Smooth muscle cell of the brain vasculature (primary cell): ENCODE measurements around the gene SRP14.
A peak's percentile ranks its signal among the peaks of the same experiment; 100 is the strongest.
"Not testable (repeated sequence)": the region's sequence is repeated elsewhere in the genome, so short reads cannot be mapped to it uniquely, and the experiment has no call there.

Experiments used
- DNase-seq: peaks from one replicate; pipeline ENCODE4 v3.0.0-alpha.2; 2012; ENCODE audit warnings: low read depth, low spot score

SRP14 gene

GRCh38 chr15:40038638-40039543 lies at the start of gene SRP14:
TSS of gene SRP14 (minus strand) at chr15:40039181. CDS start at chr15:40039116, 65 bp downstream.
- DNase-seq = peak; percentile 77

- no peak for DNase-seq
Observed at GRCh38 chr15:40087991-40088928, 49.3 kb upstream of the SRP14 start.

GRCh38 chr15:40087068-40087810 lies 48.3 kb upstream of the SRP14 start:
- no peak for DNase-seq

DNA sequence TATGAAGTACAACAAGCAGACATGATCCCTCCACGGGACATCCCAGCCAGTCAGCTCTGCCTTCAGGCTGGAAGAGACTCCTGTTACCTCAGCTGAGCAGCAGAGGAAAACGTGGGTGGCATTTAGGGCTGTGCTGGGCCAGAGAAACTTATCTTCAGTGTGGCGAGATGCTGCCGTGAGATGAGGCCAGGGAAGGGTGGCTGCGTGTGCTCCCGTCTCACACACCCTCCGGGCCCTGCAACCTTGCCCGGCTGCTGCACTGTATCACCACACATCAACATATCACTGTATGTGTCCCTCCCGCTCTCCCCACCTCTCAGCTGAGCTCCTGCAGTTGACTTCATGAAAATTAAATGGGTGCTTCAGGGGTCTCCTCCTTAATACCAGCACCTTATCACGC lies 46.3 kb upstream of the SRP14 start:
- no peak for DNase-seq

DNA sequence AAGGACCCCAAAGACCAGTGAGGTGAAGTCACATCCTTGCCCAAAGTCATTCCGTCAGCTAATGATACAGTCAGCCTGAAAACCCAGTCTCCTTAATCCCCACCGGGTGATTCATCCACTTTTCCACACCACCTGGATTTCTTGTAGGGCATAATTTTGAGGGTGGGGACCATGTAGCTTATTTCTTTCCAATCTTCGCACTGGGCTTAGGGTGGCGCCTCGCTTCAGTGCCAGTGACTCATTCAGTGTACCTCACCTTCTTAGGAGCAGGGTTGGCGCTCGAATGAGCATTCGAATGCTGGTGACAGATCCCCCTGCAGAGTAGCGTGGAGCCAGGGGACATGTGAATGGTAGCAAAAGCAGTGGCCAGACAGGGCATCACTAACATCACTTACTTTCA lies 45.7 kb upstream of the SRP14 start:
- DNase-seq = no peak

DNA sequence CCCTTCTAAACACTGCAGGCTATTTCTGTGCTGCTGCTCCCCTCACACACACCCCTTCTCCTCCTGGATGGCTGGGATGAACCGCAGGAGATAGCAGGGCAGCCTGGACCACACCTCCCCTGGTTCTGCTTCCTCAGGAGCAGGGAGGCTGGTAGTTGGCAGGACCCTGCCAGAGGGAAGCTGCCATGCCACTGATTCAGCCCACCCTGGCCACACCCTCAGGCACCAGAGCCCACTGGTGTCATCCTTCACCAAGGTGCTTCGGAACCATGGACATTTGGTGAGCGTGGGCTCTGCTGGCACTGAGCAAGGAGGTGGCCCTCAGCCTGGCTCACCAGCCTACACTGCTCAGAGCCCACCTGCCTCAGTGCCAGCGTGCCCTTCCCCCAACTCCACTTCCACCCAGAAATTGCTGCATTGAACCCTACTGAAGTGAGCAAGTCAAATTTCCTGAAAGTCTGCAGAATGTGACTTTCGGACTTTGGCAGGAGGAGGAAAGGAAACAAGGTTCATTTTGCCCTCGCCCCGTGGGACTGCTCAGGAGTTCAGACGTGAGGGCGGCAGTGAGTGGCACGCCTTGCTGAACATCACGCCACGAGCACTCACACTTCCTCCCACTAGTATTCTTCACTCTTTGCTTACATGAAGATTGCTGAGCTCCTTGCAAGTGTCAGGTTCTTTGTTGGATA lies 43.4 kb upstream of the SRP14 start:
- no peak for DNase-seq

DNA sequence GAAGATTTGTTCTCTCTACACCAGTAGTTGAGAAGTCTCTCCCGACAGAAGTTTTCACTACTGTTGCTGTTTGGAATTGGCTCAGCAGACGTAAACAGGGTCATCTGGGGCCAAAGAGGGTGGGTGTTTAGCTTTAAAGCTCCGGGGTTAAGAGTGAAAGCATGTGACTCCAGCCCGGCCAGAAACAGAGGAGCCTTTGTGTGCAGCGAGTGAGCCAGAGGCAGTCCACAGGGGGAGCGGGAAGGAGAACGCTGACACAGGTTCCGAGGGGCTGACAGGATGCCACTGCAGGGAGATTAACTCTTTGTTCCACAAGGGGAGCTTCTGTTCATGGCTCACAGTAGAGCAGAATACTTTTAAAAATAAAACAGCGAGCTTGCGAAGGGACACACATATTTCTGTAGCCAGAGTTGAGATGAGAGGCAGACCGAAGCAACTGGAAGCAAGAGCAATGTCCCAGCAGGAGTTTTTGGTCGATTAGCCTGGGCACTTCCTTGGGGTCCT lies 42.8 kb upstream of the SRP14 start:
- DNase-seq = no peak

DNA sequence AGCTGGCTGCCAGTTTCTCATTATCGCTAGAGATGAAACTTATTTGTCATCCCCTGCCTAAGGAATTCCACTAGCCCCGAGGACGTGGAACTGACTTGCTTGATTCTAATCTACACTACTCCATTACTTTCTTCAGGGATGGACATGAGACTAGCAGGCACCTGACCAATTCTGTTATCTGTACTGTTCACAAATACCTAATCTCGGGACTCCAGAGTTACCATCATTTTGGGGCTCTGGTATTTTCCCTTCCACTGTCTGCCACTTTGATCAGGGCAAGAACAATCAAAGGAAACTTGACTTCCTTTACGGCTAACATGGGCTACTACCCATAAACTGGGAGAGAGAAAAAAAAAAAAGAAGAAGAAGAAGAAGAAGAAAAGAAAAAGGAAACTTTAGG lies 41.9 kb upstream of the SRP14 start:
- no peak for DNase-seq

- DNase-seq = no peak
Observed at GRCh38 chr15:40080104-40080503, 41.1 kb upstream of the SRP14 start.

DNA sequence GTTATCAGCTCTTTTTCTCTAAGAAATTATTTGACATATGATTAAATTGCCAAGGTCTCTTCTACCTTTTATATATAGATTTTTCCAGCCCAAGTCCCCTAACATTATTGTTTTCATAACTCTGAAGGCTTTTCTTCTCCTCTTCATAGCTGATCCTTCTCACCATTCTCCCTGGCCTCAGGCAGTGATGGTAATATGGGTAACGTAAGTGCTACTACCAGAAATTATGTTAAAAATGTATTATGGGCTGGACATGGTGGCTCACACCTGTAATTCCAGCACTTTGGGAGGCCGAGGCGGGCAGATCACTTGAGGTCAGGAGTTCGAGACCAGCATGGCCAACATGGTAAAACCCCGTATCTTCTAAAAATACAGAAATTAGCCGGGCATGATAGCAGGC lies 40.5 kb upstream of the SRP14 start:
- no peak for DNase-seq

DNA sequence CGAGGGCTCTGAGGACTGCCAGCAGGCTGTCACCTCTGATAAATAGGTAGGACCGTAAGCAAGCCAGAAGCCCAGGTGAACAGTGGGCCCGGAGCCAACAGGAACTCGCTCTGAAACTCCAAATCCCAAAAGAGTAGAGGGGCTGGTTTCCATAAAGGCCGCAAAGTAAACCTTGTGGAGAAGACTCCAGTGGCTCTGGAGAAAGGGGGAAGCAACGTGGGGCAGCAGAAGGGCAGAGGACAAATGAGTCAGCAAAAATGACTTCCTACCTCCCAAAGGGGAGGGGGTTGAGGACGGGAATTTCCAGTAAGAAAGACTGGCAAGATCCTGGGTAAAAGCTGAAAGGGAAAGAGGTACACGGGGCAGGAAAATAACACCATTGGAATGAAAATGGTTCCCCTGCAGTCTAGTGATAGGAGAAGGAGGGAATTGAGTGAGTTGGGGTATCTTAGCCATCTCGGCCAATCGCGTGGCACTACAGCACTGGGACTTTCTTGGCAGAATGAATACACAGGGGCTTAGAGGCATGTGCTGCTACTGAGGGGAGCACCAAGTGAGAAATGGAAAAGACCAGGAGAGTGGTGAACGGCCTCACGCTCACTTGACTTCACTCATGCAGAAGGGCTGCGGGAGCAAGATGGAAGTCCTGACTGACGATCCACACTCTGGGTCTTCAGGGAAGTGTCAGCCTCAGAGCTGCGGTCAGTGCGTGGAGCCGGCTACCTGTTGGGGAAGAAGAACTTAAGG lies 36.5 kb upstream of the SRP14 start:
- no peak for DNase-seq

GRCh38 chr15:40074656-40075055 lies 35.7 kb upstream of the SRP14 start:
- not testable (repeated sequence) for DNase-seq

DNA sequence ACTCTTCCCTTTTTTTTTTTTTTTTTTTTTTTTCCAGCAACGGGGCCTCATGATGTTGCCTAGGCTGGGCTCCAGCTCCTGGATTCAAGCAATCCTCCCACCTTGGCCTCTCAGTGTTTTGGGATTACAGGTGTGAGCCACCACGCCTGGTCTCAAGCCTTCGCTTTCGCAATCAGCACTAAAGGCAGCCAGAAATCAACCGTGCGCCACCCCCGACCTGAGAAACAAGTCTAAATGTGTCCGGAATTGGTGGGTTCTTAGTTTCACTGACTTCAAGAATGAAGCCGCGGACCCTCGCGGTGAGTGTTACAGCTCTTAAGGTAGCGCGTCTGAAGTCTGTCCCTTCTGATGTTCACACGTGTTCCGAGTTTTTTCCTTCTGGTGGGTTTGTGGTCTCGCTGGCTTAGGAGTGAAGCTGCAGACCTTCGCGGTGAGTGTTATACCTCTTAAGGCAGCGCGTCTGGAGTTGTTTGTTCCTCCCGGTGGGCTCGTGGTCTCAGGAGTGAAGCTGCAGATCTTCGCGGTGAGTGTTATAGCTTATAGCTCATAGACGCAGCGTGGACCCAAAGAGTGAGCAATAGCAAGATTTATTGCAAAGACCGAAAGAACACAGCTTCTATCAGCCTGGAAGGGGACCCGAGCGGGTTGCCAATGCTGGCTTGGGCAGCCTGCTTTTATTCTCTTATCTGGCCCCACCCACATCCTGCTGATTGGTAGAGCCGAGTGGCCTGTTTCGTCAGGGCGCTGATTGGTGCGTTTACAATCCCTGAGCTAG lies 34.9 kb upstream of the SRP14 start:
- DNase-seq = not testable (repeated sequence)

DNA sequence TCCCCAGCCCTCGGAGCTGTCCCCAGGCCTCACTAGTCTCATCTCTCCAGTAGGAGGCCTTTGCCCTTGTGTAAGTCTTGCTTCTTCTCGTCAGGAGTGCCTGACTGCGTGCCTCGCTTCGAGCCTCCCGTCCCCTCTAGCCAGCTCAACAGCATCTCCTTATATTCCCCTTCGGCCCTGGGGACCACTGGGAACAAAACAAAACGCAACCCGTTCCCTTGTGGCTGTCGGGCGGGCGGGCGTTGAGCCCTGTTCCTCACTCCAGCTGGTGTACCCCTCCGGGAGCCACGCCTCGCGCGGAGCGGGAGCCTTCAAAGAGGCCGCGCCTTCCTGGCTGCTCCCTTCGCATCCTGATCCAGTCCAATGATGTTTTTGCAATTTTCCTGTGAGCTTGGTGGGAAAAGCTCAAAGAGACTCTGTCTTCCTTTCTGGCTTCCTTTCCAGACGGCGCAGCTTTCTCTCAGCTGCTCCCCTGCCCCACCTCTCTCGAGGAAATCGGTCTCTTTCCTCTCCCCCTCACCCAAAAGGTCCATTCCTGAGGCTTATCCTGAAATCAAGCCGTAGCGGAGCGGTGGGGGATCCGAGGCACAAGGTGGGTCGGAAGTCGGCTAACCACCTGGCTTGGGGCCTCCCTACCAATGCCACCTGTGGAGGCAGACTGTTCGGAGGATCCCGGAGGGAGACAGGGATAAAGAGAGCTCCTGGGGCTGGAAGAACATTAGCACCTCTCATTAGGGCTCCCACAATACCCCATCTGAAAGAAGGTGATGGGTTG lies 33.4 kb upstream of the SRP14 start:
- DNase-seq = no peak

- no peak for DNase-seq
Observed at GRCh38 chr15:40070608-40071218, 31.7 kb upstream of the SRP14 start.

DNA sequence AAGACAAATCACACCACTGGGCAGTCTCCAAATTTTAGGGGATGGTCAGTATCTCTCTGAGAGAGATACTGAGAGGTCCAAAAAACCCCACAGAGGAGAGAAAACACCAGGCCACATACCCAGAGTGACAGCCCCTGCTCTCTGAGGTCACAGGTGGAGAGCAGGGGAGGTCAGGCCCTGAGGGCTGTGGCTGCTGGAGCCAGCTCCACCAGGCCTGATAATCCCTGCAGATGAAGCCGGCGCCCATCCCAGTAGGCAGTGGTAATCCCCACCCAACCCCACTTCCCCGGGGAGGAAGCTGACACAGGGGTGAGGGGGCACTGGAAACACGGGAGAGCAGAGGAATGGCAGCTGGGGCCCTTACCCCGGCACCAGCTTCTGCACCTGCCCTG lies 31.2 kb upstream of the SRP14 start:
- no peak for DNase-seq

DNA sequence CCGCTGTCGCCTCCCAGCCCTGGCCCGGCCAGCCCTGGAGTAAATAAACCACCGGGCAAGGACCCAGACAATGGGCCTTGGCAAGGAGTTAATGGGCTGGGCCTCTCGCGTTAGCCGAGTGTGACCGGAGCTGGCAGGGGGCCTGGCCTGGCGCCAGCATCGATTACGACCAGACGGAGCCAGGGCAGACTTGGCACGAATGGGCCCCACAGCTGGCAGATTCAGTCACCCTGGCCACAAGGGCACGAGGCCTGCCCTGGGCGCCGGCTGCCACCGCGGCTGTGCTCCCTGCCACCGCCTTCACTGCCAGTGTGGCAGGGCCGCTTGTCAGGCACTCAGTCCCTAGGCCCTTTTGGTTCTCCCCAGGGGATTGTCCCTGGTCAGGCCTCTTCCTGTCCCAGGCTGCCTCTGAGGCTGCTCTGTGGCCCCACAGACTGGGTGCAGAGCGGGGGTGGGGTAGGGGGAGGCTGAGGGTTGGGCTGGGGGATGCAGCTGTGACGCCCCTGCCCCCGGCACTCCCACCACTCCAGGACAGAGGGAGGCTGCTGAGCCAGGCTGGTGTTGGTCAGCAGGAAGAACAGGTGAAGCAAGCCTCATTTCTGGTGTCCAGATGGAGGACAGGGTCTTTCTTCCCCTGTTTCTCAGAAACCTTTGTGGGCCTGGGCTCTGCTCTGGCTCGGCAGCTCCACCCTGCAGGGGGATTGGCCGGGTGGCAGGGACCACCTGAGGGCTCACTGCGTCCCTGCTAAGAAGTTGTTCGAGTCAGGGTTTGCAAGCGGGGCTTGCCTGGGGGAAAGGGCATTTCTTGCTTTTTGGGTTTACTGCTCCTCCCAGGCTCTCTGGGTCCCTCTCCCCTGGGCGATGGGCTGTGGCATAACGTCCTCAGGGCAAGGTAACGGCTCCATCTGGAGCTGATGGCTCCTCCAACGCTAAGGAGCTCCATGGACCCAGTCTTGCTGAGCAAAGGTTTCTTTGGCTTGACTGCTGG lies 30.5 kb upstream of the SRP14 start:
- peak; percentile 41 for DNase-seq
